Hair follicular keratinocyte (primary cell): ENCODE measurements around the gene PRAC2. TPM values are rescaled to one million over a fixed set of nuclear protein-coding genes. Genes with fewer than 3 reads are reported as not detected.

Experiments
- total RNA-seq: library from RNA; depleted of rRNA; stranded (reverse); fragments of >200 nt; gene quantifications from 2 replicates; pipeline ENCODE4 v1.2.3, GENCODE V29; 2015

The PRAC2 gene
- total RNA-seq, result not detected in 2 replicates

GRCh38 chr17:48722915-48723422 is at the start of gene PRAC2:
Gene PRAC2 (plus strand): TSS chr17:48723185. CDS start chr17:48724411, 1,226 bp downstream.

GRCh38 chr17:48722201-48722907 is 631 bp upstream of the PRAC2 start, which contains the start of gene PRAC1:
Gene PRAC1 (minus strand): TSS chr17:48722518. CDS start chr17:48722392, 126 bp downstream.

GRCh38 chr17:48728232-48729231 is 5.5 kb downstream of the PRAC2 start, which contains the start of gene HOXB13:
Gene HOXB13 (minus strand): TSS chr17:48728750. CDS start chr17:48728593, 157 bp downstream.

Other genes starting within 250 kb of the PRAC2 start
- not detected in 2 replicates for gene HOXB1, start 192.2 kb upstream of the PRAC2 start, total RNA-seq
- gene HOXB2, start 178.1 kb upstream of the PRAC2 start, total RNA-seq, result 0.46 and 0.86 TPM in 2 replicates
- not detected in 2 replicates for gene HOXB4, start 144.8 kb upstream of the PRAC2 start, total RNA-seq
- 0.84 TPM in 1 of 2 replicates, not detected in the other for gene HOXB3, start 132.9 kb upstream of the PRAC2 start, total RNA-seq
- not detected in 2 replicates for gene HOXB5, start 129.4 kb upstream of the PRAC2 start, total RNA-seq
- gene HOXB6, start 118.2 kb upstream of the PRAC2 start, total RNA-seq, result 0.08 TPM in 1 of 2 replicates, not detected in the other
- gene HOXB7, start 112.2 kb upstream of the PRAC2 start, total RNA-seq, result 0.16 TPM in 1 of 2 replicates, not detected in the other
- gene HOXB8, start 107.9 kb upstream of the PRAC2 start, total RNA-seq, result not detected in 2 replicates
- not detected in 2 replicates for gene HOXB9, start 96.8 kb upstream of the PRAC2 start, total RNA-seq
- not detected in 2 replicates for gene PRAC1, start 667 bp upstream of the PRAC2 start, total RNA-seq
- not detected in 2 replicates for gene HOXB13, start 5.6 kb downstream of the PRAC2 start, total RNA-seq
- gene TTLL6, start 94.0 kb downstream of the PRAC2 start, total RNA-seq, result not detected in 2 replicates
- 27.6 and 32.7 TPM in 2 replicates for gene CALCOCO2, start 107.8 kb downstream of the PRAC2 start, total RNA-seq
- 133 and 215 TPM in 2 replicates for gene ATP5MC1, start 169.6 kb downstream of the PRAC2 start, total RNA-seq
- gene UBE2Z, start 185.2 kb downstream of the PRAC2 start, total RNA-seq, result 72.0 and 79.5 TPM in 2 replicates
- 92.3 and 99.6 TPM in 2 replicates for gene SNF8, start 221.7 kb downstream of the PRAC2 start, total RNA-seq
- gene GIP, start 245.4 kb downstream of the PRAC2 start, total RNA-seq, result not detected in 2 replicates